ENCODE results near the gene UBL4B.

UBL4B gene

GRCh38 chr1:110152133-110152785 lies 40.0 kb downstream of the UBL4B start:
- DNase-seq (ENCODE audit: low spot score) = no peak

GRCh38 chr1:110153407-110153950 lies 41.2 kb downstream of the UBL4B start:
- DNase-seq (ENCODE audit: low spot score) = no peak

- DNase-seq (ENCODE audit: low spot score) = no peak
These were observed 43.8 kb downstream of the UBL4B start for GRCh38 chr1:110155878-110156522.

DNA sequence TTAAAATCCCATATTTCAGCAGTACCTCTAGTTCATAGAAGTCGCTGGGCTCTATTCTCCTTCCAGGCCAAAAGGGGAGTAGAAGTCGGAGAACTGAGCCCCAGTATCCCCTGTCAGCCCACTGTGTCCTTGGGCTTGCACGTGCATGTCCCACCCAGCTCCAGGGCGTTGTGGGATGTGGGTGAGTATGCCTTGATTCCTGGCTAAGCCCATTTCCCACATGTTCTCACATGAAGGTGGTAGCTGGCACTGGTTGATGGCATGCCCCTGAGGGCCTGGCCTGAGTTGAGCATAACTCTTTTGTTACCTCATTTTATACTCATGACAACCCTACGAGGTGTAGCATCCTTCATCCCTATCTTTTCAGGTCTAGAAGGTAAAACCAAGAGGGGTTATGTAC lies 46.0 kb downstream of the UBL4B start:
- no peak for DNase-seq (ENCODE audit: low spot score)

- DNase-seq (ENCODE audit: low spot score) = no peak
These were observed 46.9 kb downstream of the UBL4B start for GRCh38 chr1:110159168-110159567.

GRCh38 chr1:110160538-110161100 lies 48.4 kb downstream of the UBL4B start:
- no peak for DNase-seq (ENCODE audit: low spot score)

- DNase-seq (ENCODE audit: low spot score) = no peak
These were observed 48.9 kb downstream of the UBL4B start for GRCh38 chr1:110161165-110161564.

DNA sequence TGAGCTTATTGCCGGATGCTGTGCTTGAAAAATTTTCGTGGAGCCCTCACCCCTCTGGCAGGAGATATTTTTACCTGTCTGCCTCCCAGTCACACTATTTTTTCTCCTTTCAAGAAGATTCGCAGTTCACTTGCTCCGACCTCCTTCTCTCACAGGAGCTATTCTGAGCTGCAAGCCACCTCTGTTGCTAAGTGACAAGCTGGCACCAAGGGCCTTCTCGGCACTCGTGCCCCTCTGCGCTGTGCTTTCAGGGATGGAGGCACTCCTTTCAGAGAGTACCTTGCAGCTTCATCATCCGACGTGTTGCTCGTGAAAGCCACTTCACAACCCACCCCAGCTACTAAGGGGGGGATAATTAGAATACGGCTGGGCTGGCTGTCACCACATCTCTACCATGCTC lies 49.6 kb downstream of the UBL4B start:
- no peak for DNase-seq (ENCODE audit: low spot score)

Measured in SK-N-DZ (cell line).